Stomach smooth muscle (tissue), 2 donors: ENCODE results near the gene FAM229A.

Experiments used
- H3K27ac ChIP-seq: one replicate; pipeline ENCODE4 v1.7.0; 2013; ENCODE audit warnings: mild to moderate bottlenecking, low read length, inconsistent platforms
- H3K27me3 ChIP-seq, 2 donors: one replicate each; pipeline ENCODE4 v1.7.0; 2013; ENCODE audit warnings: low read length in 2 of 2; ENCODE audit not compliant: insufficient read depth in 2 of 2, control insufficient read depth in 1 of 2
- H3K36me3 ChIP-seq, 2 donors: one replicate each; pipeline ENCODE4 v1.7.0; 2013; ENCODE audit warnings: low read length in 2 of 2; ENCODE audit not compliant: control insufficient read depth in 2 of 2, insufficient read depth in 2 of 2
- H3K4me1 ChIP-seq: one replicate; pipeline ENCODE4 v1.7.0; 2013; ENCODE audit warnings: low read length; ENCODE audit not compliant: control insufficient read depth, insufficient read depth
- H3K4me3 ChIP-seq, 2 donors: one replicate each; pipeline ENCODE4 v1.7.0; 2013; ENCODE audit warnings: low read length in 2 of 2
- H3K9ac ChIP-seq, 2 donors: one replicate each; pipeline ENCODE4 v1.7.0; 2013; ENCODE audit warnings: low read length in 2 of 2, mild to moderate bottlenecking in 1 of 2
- H3K9me3 ChIP-seq, 2 donors: one replicate each; pipeline ENCODE4 v1.7.0; 2013; ENCODE audit warnings: low read length in 2 of 2; ENCODE audit not compliant: control insufficient read depth in 2 of 2
- donor health status: healthy.
- donor health status: Pancreatic carcinoma.

Gene FAM229A

DNA sequence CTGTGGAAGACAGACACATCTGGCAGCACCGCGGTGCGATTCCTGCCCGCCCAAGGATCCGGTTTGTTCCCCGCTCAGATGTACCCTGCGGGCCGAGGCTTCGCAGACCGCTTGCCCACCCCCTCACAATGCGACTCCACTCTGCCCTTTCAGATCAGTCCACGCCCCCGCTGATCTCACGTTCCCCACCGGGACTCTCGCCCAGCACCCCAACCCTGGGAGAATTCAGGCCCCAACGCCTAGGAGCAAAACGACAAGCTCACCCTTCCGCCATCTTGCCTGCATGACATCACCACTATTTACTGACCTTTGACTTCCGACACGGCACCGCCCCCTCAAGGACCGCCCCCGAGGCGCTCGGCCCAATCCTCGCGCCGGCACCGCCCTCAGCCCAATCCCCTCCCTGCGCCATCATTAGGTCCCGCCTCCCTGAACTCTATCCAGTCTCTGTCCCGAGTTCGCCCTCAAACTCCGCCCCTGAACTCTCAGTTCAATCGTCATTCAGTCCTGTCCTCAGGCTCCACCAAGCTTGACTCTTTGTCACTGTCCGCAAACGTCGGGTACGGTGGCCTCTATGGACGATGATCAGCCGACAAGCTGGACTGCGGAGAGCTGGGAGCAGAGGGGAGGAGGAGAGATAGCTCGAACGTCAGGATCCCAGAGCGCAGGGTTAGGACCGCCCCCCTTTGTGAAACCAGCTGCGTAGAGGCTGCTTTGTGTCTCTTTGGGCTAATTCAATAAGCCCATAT, 32.0 kb upstream of the FAM229A start, which contains the start of gene BSDC1:
Gene BSDC1 (minus strand): TSS at position 301 of the 749 bp plus-strand sequence. CDS start 27 bp downstream, at position 274.
- no peaks in the 10 kb centered on the region for H3K27me3 ChIP-seq
- peaks cover 17% of the 10 kb centered on the region for H3K4me1 ChIP-seq
- peak within 1 kb of the TSS; percentile 95 to 100 for H3K9ac ChIP-seq
- H3K4me3 ChIP-seq: peak within 1 kb of the TSS; percentile 92 to 98
- H3K9me3 ChIP-seq: no peaks in the 10 kb centered on the region
- peaks cover 11 to 18% of the 10 kb centered on the region in 2 donors for H3K36me3 ChIP-seq
- peak within 1 kb of the TSS; percentile 96 for H3K27ac ChIP-seq

DNA sequence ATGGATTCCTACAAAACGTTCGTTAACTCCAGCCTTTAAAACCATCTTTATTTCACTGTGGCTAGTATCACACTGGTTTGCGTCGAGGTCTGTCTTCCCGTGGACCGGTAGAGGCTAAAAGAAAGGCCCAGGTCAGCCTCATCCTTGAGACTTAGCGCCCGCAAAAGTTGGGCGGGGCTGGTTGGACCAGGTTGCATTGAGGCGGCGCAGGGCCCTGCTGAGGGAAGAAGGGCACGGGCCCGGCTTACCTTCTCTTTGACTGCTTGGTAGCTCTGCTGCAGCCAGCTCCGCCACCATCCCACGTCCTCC, 31.5 kb upstream of the FAM229A start:
- H3K27me3 ChIP-seq: no peaks in the 10 kb centered on the region
- H3K36me3 ChIP-seq: peaks cover 14 to 21% of the 10 kb centered on the region in 2 donors
- H3K4me1 ChIP-seq: peaks cover 17% of the 10 kb centered on the region
- H3K27ac ChIP-seq: peak overlapping the region; percentile 96
- H3K4me3 ChIP-seq: peak overlapping the region; percentile 82 to 98
- H3K9ac ChIP-seq: peak overlapping the region; percentile 89 to 100
- no peaks in the 10 kb centered on the region for H3K9me3 ChIP-seq

DNA sequence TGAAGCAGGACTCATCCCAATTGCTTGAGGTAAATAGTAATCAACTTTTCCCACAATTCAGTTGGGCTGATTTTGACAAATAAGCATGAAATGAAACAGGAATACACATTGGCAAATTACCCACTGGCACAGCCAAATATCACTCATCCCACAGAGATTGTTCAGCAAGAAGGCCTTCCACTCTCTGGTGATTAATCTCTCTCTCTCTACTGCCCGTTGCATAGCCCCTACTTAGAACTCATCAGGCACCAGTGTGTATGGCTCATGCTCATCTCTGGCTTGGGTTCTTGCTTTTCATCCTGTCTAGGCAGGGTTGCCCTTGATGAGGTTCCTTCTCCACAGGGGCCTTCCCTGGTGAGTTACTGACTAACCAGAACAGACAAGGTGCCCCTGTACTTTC, 30.9 kb upstream of the FAM229A start:
- Histone ChIP-seq H3K36me3 (peaks cover 14 to 24% of the 10 kb centered on the region in 2 donors), H3K27ac (no peak overlapping the region), H3K4me3 (peak overlapping the region; percentile 82 to 98), H3K4me1 (peaks cover 17% of the 10 kb centered on the region), H3K9me3 (no peaks in the 10 kb centered on the region), H3K27me3 (no peaks in the 10 kb centered on the region), H3K9ac (peak overlapping the region; percentile 89 to 100)

DNA sequence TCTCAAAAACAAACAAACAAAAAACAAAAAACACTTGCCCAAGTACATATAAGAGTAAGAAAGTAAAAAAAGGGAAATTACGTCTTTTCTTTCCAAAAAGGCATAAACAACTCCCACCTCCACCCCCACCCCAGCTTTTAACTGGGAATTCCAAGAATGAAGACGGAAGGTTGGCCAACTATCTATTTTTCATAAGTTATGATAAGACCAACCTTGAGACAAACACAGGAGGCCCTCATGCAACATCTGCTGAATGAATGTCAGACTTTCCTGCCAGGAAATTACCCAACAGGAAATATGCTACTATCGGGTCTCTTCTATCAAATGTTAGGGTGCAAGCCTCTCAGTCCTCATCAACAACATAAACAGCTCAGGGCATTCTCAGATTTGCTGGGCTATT, 30.0 kb upstream of the FAM229A start:
- Histone ChIP-seq H3K27ac (no peak overlapping the region), H3K27me3 (no peaks in the 10 kb centered on the region), H3K9ac (no peak overlapping the region), H3K9me3 (no peaks in the 10 kb centered on the region), H3K4me1 (peaks cover 17% of the 10 kb centered on the region), H3K36me3 (peaks cover 14 to 30% of the 10 kb centered on the region in 2 donors), H3K4me3 (no peak overlapping the region)

DNA sequence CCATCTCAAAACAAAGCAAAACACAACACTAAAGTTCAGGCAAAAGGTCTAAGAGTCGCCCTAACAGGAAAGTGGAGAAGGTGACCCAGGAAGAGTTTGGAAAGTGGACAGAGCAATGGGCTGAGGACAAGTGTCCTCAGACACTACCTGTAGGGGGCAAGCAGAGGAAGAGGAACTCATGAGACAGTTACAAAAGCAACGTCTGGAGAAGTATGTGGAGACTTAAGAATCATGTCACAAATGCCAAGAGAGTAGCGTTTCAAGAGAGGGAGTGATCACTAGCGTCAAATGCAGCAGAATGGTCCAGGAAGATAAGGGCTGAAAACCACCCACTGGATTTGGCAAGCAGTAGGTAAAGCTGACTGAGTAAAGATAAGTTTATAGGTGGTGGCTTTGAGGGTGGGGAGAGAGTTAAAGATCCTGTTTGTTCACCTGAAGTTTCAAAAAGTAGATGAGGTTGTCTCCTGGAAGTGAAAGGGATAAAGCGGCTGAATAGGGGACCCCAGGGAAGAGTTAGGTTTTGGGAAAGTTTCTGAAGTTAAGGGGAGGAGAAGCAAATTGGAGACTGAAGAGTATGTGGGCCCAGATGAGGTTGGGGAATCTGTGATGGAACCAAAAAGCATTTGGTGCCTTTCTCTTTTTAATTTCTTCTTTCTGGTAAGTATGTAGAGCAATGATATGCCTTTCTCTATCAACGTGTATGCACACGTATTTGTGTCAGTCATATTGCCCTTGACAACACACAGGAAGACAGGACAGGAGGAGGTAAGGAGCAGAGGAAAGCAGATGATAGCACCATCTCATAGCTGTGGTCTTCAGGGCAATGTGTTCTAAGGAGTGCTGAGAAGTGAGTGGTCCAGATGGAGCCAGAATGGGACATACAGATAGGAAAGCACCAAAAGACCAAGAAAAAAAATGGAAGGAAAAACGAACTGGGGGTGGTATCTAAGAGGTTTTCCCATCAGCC, 28.9 kb upstream of the FAM229A start:
- Histone ChIP-seq H3K27ac (no peak overlapping the region), H3K4me1 (peaks cover 17% of the 10 kb centered on the region), H3K9me3 (no peaks in the 10 kb centered on the region), H3K9ac (no peak overlapping the region), H3K4me3 (no peak overlapping the region), H3K27me3 (no peaks in the 10 kb centered on the region), H3K36me3 (peaks cover 23 to 37% of the 10 kb centered on the region in 2 donors)

- no peaks in the 10 kb centered on the region for H3K27me3 ChIP-seq
- peaks cover 37 to 56% of the 10 kb centered on the region in 2 donors for H3K36me3 ChIP-seq
- no peak overlapping the region for H3K27ac ChIP-seq
- no peaks in the 10 kb centered on the region for H3K9me3 ChIP-seq
- H3K4me1 ChIP-seq: peaks cover 14% of the 10 kb centered on the region
- H3K9ac ChIP-seq: no peak overlapping the region
- no peak overlapping the region for H3K4me3 ChIP-seq
Observed at GRCh38 chr1:32388641-32389040, 26.4 kb upstream of the FAM229A start.

DNA sequence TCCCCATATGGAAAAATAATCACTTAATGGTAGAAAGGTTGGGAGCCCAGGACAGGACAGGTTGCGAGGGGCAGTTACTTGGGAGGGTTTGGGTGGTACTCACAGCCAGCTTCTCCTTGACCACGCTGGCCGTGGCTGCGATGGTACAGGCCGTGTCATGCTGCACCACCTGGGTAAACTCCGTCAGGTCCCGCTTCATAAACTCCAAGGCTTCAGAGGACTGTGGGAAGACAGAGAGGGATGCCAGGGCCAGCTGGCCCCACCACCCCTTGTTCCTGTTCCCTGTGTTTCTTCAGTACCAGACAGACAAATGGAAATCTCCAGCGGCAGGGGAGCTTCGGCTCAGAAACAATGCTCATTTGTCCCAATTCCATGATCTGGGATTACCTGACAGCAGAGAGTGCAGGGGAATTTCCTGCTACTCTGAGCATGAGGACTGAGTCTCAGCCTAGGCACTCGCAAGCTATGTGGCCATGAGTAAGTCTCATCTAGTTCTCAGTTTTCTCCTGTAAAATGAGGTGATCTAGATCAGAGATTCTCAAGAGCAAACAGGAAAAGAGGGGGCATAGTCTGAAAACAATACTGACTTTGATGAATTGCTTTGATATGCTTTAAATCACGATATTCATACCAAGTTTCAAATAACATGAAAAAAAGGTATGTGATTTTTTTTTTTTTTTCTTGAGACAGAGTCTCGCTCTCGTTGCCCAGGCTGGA, 24.5 kb upstream of the FAM229A start:
- no peaks in the 10 kb centered on the region for H3K27me3 ChIP-seq
- H3K27ac ChIP-seq: no peak overlapping the region
- H3K36me3 ChIP-seq: peaks cover 43 to 66% of the 10 kb centered on the region in 2 donors
- no peak overlapping the region for H3K4me3 ChIP-seq
- H3K9me3 ChIP-seq: no peaks in the 10 kb centered on the region
- H3K9ac ChIP-seq: no peak overlapping the region
- peaks cover 2% of the 10 kb centered on the region for H3K4me1 ChIP-seq

DNA sequence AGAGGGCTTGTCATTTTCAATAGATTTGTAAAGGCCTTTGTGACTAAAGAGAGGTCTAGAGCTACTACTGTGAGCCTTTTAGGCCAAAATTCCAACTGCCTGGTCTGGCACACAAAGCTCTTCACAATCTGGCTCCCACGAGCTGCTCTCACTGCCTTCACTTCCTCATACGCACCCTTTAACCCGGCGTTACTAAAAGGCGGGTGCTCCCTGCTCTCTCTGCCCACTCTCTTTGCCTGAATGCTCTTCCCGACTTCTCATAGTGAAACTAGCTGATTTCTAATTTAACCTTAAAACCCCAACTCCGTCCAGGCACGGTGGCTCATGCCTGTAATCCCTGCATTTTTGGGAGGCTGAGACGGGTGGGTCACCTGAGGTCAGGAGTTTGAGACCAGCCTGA, 17.8 kb upstream of the FAM229A start:
- H3K36me3 ChIP-seq: peaks cover 71 to 81% of the 10 kb centered on the region in 2 donors
- H3K9ac ChIP-seq: no peak overlapping the region
- no peaks in the 10 kb centered on the region for H3K27me3 ChIP-seq
- no peak overlapping the region for H3K27ac ChIP-seq
- no peaks in the 10 kb centered on the region for H3K9me3 ChIP-seq
- H3K4me3 ChIP-seq: no peak overlapping the region
- H3K4me1 ChIP-seq: no peaks in the 10 kb centered on the region

- Histone ChIP-seq H3K9ac (no peak overlapping the region), H3K36me3 (peaks cover 72 to 82% of the 10 kb centered on the region in 2 donors), H3K27me3 (no peaks in the 10 kb centered on the region), H3K9me3 (no peaks in the 10 kb centered on the region), H3K4me3 (no peak overlapping the region), H3K27ac (no peak overlapping the region), H3K4me1 (no peaks in the 10 kb centered on the region)
Observed at GRCh38 chr1:32377541-32378220, 15.4 kb upstream of the FAM229A start.

DNA sequence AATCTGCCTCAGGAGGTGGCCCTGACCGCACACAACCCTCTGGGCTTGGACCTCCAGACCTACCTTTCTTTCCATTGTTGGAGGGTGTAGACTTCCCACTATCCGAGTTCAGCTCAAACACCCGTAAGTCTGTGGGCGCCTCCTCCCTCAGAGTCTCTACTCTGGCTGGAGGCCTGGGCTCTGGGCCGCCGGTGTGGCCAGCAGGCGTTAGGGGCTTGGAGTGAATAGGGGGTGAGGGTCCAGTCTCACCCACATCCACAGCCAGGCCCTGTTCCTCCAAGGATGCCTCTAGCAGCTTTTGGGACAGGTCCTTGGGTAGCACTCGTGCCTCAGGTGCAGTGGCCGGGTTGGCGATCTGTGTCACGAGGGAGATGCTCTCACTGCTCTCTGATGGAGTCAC, 13.9 kb upstream of the FAM229A start:
- no peaks in the 10 kb centered on the region for H3K9me3 ChIP-seq
- H3K9ac ChIP-seq: no peak overlapping the region
- no peak overlapping the region for H3K4me3 ChIP-seq
- H3K36me3 ChIP-seq: peaks cover 83% of the 10 kb centered on the region in 2 donors
- H3K4me1 ChIP-seq: no peaks in the 10 kb centered on the region
- H3K27ac ChIP-seq: no peak overlapping the region
- no peaks in the 10 kb centered on the region for H3K27me3 ChIP-seq
